OCI-LY7 (cell line): ENCODE measurements around the gene CFAP57. TPM values are rescaled to one million over a fixed set of nuclear protein-coding genes. Genes with fewer than 3 reads are reported as not detected.

Experiments used
- BruUV-seq: library from RNA; stranded (reverse); fragments of 400-500 nt; replicated peaks from 2 replicates; lab custom pipeline; 2021; lab: Mats Ljungman, UMichigan
- CTCF ChIA-PET: fragments of 300-600 bp; sonication (Branson Sonifier 250); formaldehyde crosslinking; loops from one replicate; lab custom pipeline; 2022; ENCODE audit warnings: antibody characterized with exemption; ENCODE audit not compliant: unreplicated experiment; lab: Charles Lee
- POLR2A ChIA-PET: fragments of 300-600 bp; sonication (Branson Sonifier 250); formaldehyde crosslinking; loops from one replicate; lab custom pipeline; 2022; ENCODE audit warnings: antibody characterized with exemption; lab: Charles Lee
- DNase-seq: peaks from one replicate; pipeline ENCODE4 v3.0.0-alpha.2; 2015; ENCODE audit warnings: low spot score
- H2AFZ ChIP-seq: fragments of 200-600 bp; sonication (generic), shearing (Covaris generic); 2 replicates; pipeline ENCODE4 v1.6.1; 2014; ENCODE audit warnings: mild to moderate bottlenecking, antibody characterized with exemption, low read length, moderate library complexity
- H3K27ac ChIP-seq: fragments of 200-600 bp; sonication (generic); 2 replicates; pipeline ENCODE4 v1.5.1; 2014; ENCODE audit warnings: mixed run types, low read depth, mild to moderate bottlenecking, moderate library complexity, low read length, inconsistent platforms; ENCODE audit not compliant: poor library complexity, severe bottlenecking
- H3K36me3 ChIP-seq: fragments of 200-600 bp; sonication (generic); 2 replicates; pipeline ENCODE4 v1.6.1; 2014; ENCODE audit warnings: mild to moderate bottlenecking, antibody characterized with exemption, low read length, moderate library complexity, mixed read lengths; ENCODE audit not compliant: insufficient read depth
- H3K4me1 ChIP-seq: fragments of 200-600 bp; sonication (generic); 2 replicates; pipeline ENCODE4 v1.5.1; 2014; ENCODE audit warnings: mild to moderate bottlenecking, low read length; ENCODE audit not compliant: insufficient read depth, poor library complexity, severe bottlenecking
- H3K4me2 ChIP-seq: fragments of 200-600 bp; sonication (generic); 2 replicates; pipeline ENCODE4 v1.6.1; 2014; ENCODE audit warnings: mild to moderate bottlenecking, low read length
- H3K4me3 ChIP-seq: fragments of 200-600 bp; sonication (generic); 2 replicates; pipeline ENCODE4 v1.5.1; 2014; ENCODE audit warnings: mild to moderate bottlenecking, low read depth, low read length; ENCODE audit not compliant: poor library complexity, severe bottlenecking
- H3K79me2 ChIP-seq: fragments of 200-600 bp; sonication (generic); 2 replicates; pipeline ENCODE4 v1.6.1; 2016; ENCODE audit warnings: low read depth, mild to moderate bottlenecking, low read length, moderate library complexity, mixed read lengths; ENCODE audit not compliant: insufficient read depth
- H3K9me2 ChIP-seq: fragments of 200-600 bp; sonication (generic); 2 replicates; pipeline ENCODE4 v1.6.1; 2016; ENCODE audit warnings: mild to moderate bottlenecking, low read length, mixed read lengths; ENCODE audit not compliant: insufficient read depth
- H3K9me3 ChIP-seq: fragments of 200-600 bp; sonication (generic); 2 replicates; pipeline ENCODE4 v1.6.1; 2014; ENCODE audit warnings: mild to moderate bottlenecking, mixed run types, low read length, mixed read lengths
- H4K20me1 ChIP-seq: fragments of 200-600 bp; sonication (generic); 2 replicates; pipeline ENCODE4 v1.6.1; 2014; ENCODE audit warnings: mild to moderate bottlenecking, antibody characterized with exemption, low read length, moderate library complexity, mixed read lengths; ENCODE audit not compliant: insufficient read depth
- CTCF ChIP-seq: fragments of 200-600 bp; sonication (generic); conservative IDR thresholded peaks from 2 replicates; pipeline ENCODE4 v1.5.1; 2014; ENCODE audit warnings: mild to moderate bottlenecking, antibody characterized with exemption, low read length, moderate library complexity, mixed read lengths
- EZH2phosphoT487 ChIP-seq: fragments of 200-600 bp; sonication (generic); IDR thresholded peaks from 2 replicates; pipeline ENCODE4 v1.6.1; 2018; ENCODE audit warnings: low read depth, borderline replicate concordance, mild to moderate bottlenecking, mixed run types, antibody characterized with exemption, low read length, moderate library complexity, mixed read lengths
- intact Hi-C: fragments of 100-400 bp; cut with micrococcal nuclease; formaldehyde crosslinking; loops from one replicate; pipeline ENCODE4 v1.10.0; 2022; ENCODE audit not compliant: unreplicated experiment
- total RNA-seq, 2 experiments: library from RNA; depleted of rRNA in 1 of 2; stranded (reverse); fragments of >200 nt in 1 of 2; shearing (Covaris generic) in 1 of 2; gene quantifications; 2 replicates each; pipeline ENCODE4 v1.2.3, GENCODE V29; 2014 to 2022

CFAP57 gene
- total RNA-seq, 2 experiments from 2014 or later = 0.17 TPM; not detected in 1

GRCh38 chr1:43194509-43194908 lies 22.4 kb downstream of the CFAP57 start:
- H3K4me2 ChIP-seq = no peak overlapping the region
- H2AFZ ChIP-seq = no peak overlapping the region
- no peak overlapping the region for H3K4me3 ChIP-seq
- ChIA-PET POLR2A (no interaction called here), CTCF (no interaction called here)
- H3K27ac ChIP-seq = no peak overlapping the region
- no peaks in the 10 kb centered on the region for H3K9me2 ChIP-seq
- no peak for DNase-seq
- peaks cover 5% of the 10 kb centered on the region; the same call in 1 of the 2 replicates for H3K9me3 ChIP-seq
- H3K79me2 ChIP-seq = no peaks in the 10 kb centered on the region
- no peaks in the 10 kb centered on the region for H3K4me1 ChIP-seq
- BruUV-seq = no TSS peak
- intact Hi-C loops = no loop called here
- H3K36me3 ChIP-seq = no peaks in the 10 kb centered on the region
- no peak for TF ChIP-seq CTCF
- no peak for TF ChIP-seq EZH2phosphoT487
- no peaks in the 10 kb centered on the region for H4K20me1 ChIP-seq

DNA sequence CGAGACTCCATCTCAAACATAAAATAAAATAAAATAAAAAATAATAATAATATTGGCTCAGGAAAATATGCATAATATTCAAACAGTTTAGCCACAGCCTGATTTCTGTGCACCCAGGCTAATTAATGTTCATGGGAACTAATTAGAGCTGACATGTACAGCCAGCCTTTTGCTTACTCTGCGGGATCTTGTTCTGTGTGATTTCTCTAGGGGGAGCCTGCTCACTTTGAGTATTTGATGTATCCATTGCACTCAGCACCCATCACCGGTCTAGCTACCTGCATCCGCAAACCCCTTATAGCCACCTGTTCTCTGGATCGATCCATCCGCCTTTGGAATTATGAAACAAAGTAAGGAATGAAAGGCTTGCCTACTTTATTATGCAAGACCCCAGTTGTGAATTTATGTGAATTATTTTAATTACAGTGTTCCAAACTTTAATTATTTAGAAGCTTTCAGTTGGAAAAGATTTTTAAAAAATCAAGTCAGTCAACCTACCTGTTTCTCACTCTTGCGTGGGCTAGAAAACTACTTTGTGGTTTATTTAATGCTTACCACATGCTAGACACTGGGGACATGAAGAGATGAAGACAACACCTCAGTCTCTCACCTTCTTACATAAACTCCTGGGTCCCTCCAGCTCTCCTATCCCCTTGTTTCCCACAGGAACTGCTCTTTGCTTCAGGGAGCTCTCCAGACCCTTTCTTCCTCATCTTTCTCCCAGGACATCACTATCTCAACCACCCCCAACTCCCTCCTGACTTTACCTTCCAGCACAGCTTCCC lies 25.4 kb downstream of the CFAP57 start:
- peak; percentile 39 for TF ChIP-seq CTCF
- TF ChIP-seq EZH2phosphoT487 = no peak
- BruUV-seq = no TSS peak

GRCh38 chr1:43199093-43199726 lies 27.1 kb downstream of the CFAP57 start:
- Histone ChIP-seq H3K9me3 (no peaks in the 10 kb centered on the region), H3K36me3 (no peaks in the 10 kb centered on the region), H2AFZ (no peak overlapping the region), H3K4me1 (no peaks in the 10 kb centered on the region), H3K9me2 (no peaks in the 10 kb centered on the region), H3K27ac (no peak overlapping the region), H4K20me1 (no peaks in the 10 kb centered on the region), H3K4me2 (no peak overlapping the region), H3K79me2 (no peaks in the 10 kb centered on the region), H3K4me3 (no peak overlapping the region)
- no TSS peak for BruUV-seq
- ChIA-PET CTCF (no interaction called here), POLR2A (no interaction called here)
- DNase-seq = no peak
- TF ChIP-seq EZH2phosphoT487 = no peak
- TF ChIP-seq CTCF = no peak
- intact Hi-C loops = no loop called here

More for the DNA sequence above, 25.4 kb downstream of the CFAP57 start:
- no peak overlapping the region for H2AFZ ChIP-seq
- intact Hi-C loops = no loop called here
- H3K4me2 ChIP-seq = no peak overlapping the region
- no peaks in the 10 kb centered on the region for H3K4me1 ChIP-seq
- CTCF ChIA-PET = no interaction called here
- POLR2A ChIA-PET = no interaction called here
- H3K79me2 ChIP-seq = no peaks in the 10 kb centered on the region
- no peak overlapping the region for H3K4me3 ChIP-seq
- no peak for DNase-seq
- no peaks in the 10 kb centered on the region for H3K36me3 ChIP-seq
- no peak overlapping the region for H3K27ac ChIP-seq
- no peaks in the 10 kb centered on the region for H3K9me2 ChIP-seq
- H3K9me3 ChIP-seq = no peaks in the 10 kb centered on the region
- no peaks in the 10 kb centered on the region for H4K20me1 ChIP-seq
